Loucy (cell line): ENCODE results near the gene CHCHD6.

Experiments used
- H2AFZ ChIP-seq: fragments of 200-600 bp; sonication (generic); 2 replicates; pipeline ENCODE4 v1.6.0; 2016; ENCODE audit warnings: antibody characterized with exemption, mild to moderate bottlenecking, low read length, moderate library complexity
- H3F3A ChIP-seq: fragments of 200-600 bp; 2 replicates; pipeline ENCODE4 v1.6.0; 2016; ENCODE audit warnings: antibody characterized with exemption, low read depth, mild to moderate bottlenecking
- H3K27me3 ChIP-seq: fragments of 200-600 bp; sonication (generic); 2 replicates; pipeline ENCODE4 v1.6.1; 2014; ENCODE audit warnings: low read length, mild to moderate bottlenecking; ENCODE audit not compliant: insufficient read depth, poor library complexity, severe bottlenecking
- H3K36me3 ChIP-seq: fragments of 200-600 bp; sonication (generic); 2 replicates; pipeline ENCODE4 v1.6.1; 2016; ENCODE audit warnings: low read length; ENCODE audit not compliant: insufficient read depth
- H3K4me1 ChIP-seq: fragments of 200-600 bp; sonication (generic); 2 replicates; pipeline ENCODE4 v1.5.1; 2014; ENCODE audit warnings: low read length, mild to moderate bottlenecking; ENCODE audit not compliant: insufficient read depth, poor library complexity, severe bottlenecking
- H3K4me2 ChIP-seq: fragments of 200-600 bp; sonication (generic); 2 replicates; pipeline ENCODE4 v1.6.0; 2014; ENCODE audit warnings: antibody characterized with exemption, low read length, low read depth, mild to moderate bottlenecking; ENCODE audit not compliant: poor library complexity, severe bottlenecking
- H3K4me3 ChIP-seq: fragments of 200-600 bp; sonication (generic); 2 replicates; pipeline ENCODE4 v1.5.1; 2014; ENCODE audit warnings: low read length, mild to moderate bottlenecking, mixed read lengths; ENCODE audit not compliant: poor library complexity, severe bottlenecking
- H3K79me2 ChIP-seq: fragments of 200-600 bp; sonication (generic); 2 replicates; pipeline ENCODE4 v1.6.1; 2014; ENCODE audit warnings: low read length; ENCODE audit not compliant: insufficient read depth
- H3K9ac ChIP-seq: fragments of 200-600 bp; sonication (generic); 2 replicates; pipeline ENCODE4 v1.6.0; 2014; ENCODE audit warnings: mild to moderate bottlenecking, low read depth, low read length, moderate library complexity; ENCODE audit not compliant: poor library complexity, severe bottlenecking
- H3K9me2 ChIP-seq: fragments of 200-600 bp; sonication (generic); replicated peaks from 2 replicates; pipeline ENCODE4 v1.6.1; 2016; ENCODE audit warnings: low read depth, low read length, mixed read lengths
- H3K9me3 ChIP-seq: fragments of 200-600 bp; sonication (generic); 2 replicates; pipeline ENCODE4 v1.6.1; 2014; ENCODE audit warnings: mild to moderate bottlenecking, antibody characterized with exemption, low read length, low read depth; ENCODE audit not compliant: insufficient read depth
- H4K20me1 ChIP-seq: fragments of 200-600 bp; sonication (generic); 2 replicates; pipeline ENCODE4 v1.6.0; 2014; ENCODE audit warnings: antibody characterized with exemption, low read length, mild to moderate bottlenecking; ENCODE audit not compliant: insufficient read depth, poor library complexity, severe bottlenecking
- CTCF ChIP-seq: fragments of 200-600 bp; sonication (generic); conservative IDR thresholded peaks from 2 replicates; pipeline ENCODE4 v1.5.1; 2014; ENCODE audit warnings: mild to moderate bottlenecking, antibody characterized with exemption, low read length
- EZH2phosphoT487 ChIP-seq: fragments of 200-600 bp; IDR thresholded peaks from 2 replicates; pipeline ENCODE4 v1.6.1; 2018; ENCODE audit warnings: antibody characterized with exemption, mild to moderate bottlenecking, moderate library complexity, borderline replicate concordance

The CHCHD6 gene

GRCh38 chr3:127001486-127002194 lies 297.6 kb downstream of the CHCHD6 start:
- TF ChIP-seq CTCF (no peak), EZH2phosphoT487 (no peak)
- H3K4me3 ChIP-seq = no peak overlapping the region
- H3K4me1 ChIP-seq = no peaks in the 10 kb centered on the region
- H3K9me2 ChIP-seq = no peaks in the 10 kb centered on the region
- H3K36me3 ChIP-seq = no peaks in the 10 kb centered on the region
- no peaks in the 10 kb centered on the region for H4K20me1 ChIP-seq
- H3K9ac ChIP-seq = no peak overlapping the region
- H3K9me3 ChIP-seq = no peaks in the 10 kb centered on the region
- H3K79me2 ChIP-seq = no peaks in the 10 kb centered on the region
- no peak overlapping the region for H3K4me2 ChIP-seq
- H2AFZ ChIP-seq = no peak overlapping the region
- H3K27me3 ChIP-seq = no peaks in the 10 kb centered on the region
- no peaks in the 10 kb centered on the region for H3F3A ChIP-seq

GRCh38 chr3:127002195-127003174 lies 298.4 kb downstream of the CHCHD6 start:
- Histone ChIP-seq H3K9me2 (no peaks in the 10 kb centered on the region), H3K9me3 (no peaks in the 10 kb centered on the region), H3K79me2 (no peaks in the 10 kb centered on the region)

GRCh38 chr3:127003175-127003555 lies 299.1 kb downstream of the CHCHD6 start:
- no peak overlapping the region for H3K4me3 ChIP-seq
- TF ChIP-seq EZH2phosphoT487 (no peak), CTCF (no peak)
- no peaks in the 10 kb centered on the region for H3K9me3 ChIP-seq
- no peaks in the 10 kb centered on the region for H3K27me3 ChIP-seq
- H3K79me2 ChIP-seq = no peaks in the 10 kb centered on the region
- no peak overlapping the region for H3K4me2 ChIP-seq
- no peaks in the 10 kb centered on the region for H3K9me2 ChIP-seq
- H3K9ac ChIP-seq = no peak overlapping the region
- no peaks in the 10 kb centered on the region for H4K20me1 ChIP-seq
- H3K4me1 ChIP-seq = no peaks in the 10 kb centered on the region
- H2AFZ ChIP-seq = no peak overlapping the region
- H3K36me3 ChIP-seq = no peaks in the 10 kb centered on the region
- H3F3A ChIP-seq = no peaks in the 10 kb centered on the region

More at GRCh38 chr3:127002195-127003174, 298.4 kb downstream of the CHCHD6 start:
- Histone ChIP-seq H3K4me2 (no peak overlapping the region), H4K20me1 (no peaks in the 10 kb centered on the region), H3K36me3 (no peaks in the 10 kb centered on the region), H3K4me3 (no peak overlapping the region), H3K9ac (no peak overlapping the region), H2AFZ (no peak overlapping the region), H3F3A (no peaks in the 10 kb centered on the region), H3K4me1 (no peaks in the 10 kb centered on the region), H3K27me3 (no peaks in the 10 kb centered on the region)
- TF ChIP-seq CTCF (no peak), EZH2phosphoT487 (no peak)
